Mucosa of gallbladder (tissue), 1 donor: ENCODE data around the gene NFIA. TPM values are rescaled to one million over a fixed set of nuclear protein-coding genes. Genes with fewer than 3 reads are reported as not detected.

Experiments used
- DNase-seq: peaks from one replicate; pipeline ENCODE4 v3.0.0-alpha.2; 2020; ENCODE audit warnings: low spot score
- total RNA-seq: library from RNA; stranded (reverse); gene quantifications from one replicate; pipeline ENCODE4 v1.2.1, GENCODE V29; 2021
- donor health status: DM: no; HTN: no; CAD: no.

NFIA gene
- total RNA-seq, 1 donor from 2014 or later = 82.8 TPM

- DNase-seq = no peak
Measured at GRCh38 chr1:61247051-61247825, 164.9 kb downstream of the NFIA start.

- no peak for DNase-seq
Measured at GRCh38 chr1:61247881-61248752, 165.8 kb downstream of the NFIA start.

- DNase-seq = no peak
Measured at GRCh38 chr1:61250933-61251332, 168.6 kb downstream of the NFIA start.

- DNase-seq = peak; percentile 91
Measured at GRCh38 chr1:61253059-61253735, 170.8 kb downstream of the NFIA start.

- DNase-seq = no peak
Measured at GRCh38 chr1:61253912-61254633, 171.7 kb downstream of the NFIA start.

GRCh38 chr1:61254634-61255357, 172.4 kb downstream of the NFIA start:
- peak; percentile 30 for DNase-seq

- DNase-seq = no peak
Measured at GRCh38 chr1:61255358-61255703, 173.0 kb downstream of the NFIA start.

GRCh38 chr1:61259379-61260148, 177.2 kb downstream of the NFIA start:
- DNase-seq = no peak

- DNase-seq = no peak
Measured at GRCh38 chr1:61260171-61260570, 177.8 kb downstream of the NFIA start.

- no peak for DNase-seq
Measured at GRCh38 chr1:61261595-61261994, 179.2 kb downstream of the NFIA start.

GRCh38 chr1:61263905-61264824, 181.8 kb downstream of the NFIA start:
- no peak for DNase-seq

- no peak for DNase-seq
Measured at GRCh38 chr1:61264825-61265242, 182.5 kb downstream of the NFIA start.

- no peak for DNase-seq
Measured at GRCh38 chr1:61265665-61266064, 183.3 kb downstream of the NFIA start.

- DNase-seq = no peak
Measured at GRCh38 chr1:61266738-61267137, 184.4 kb downstream of the NFIA start.

- no peak for DNase-seq
Measured at GRCh38 chr1:61268546-61269240, 186.3 kb downstream of the NFIA start.

- no peak for DNase-seq
Measured at GRCh38 chr1:61269602-61270001, 187.2 kb downstream of the NFIA start.

GRCh38 chr1:61270107-61270506, 187.7 kb downstream of the NFIA start:
- no peak for DNase-seq

GRCh38 chr1:61270761-61271411, 188.5 kb downstream of the NFIA start:
- DNase-seq = no peak
